ENCODE measurements around the gene UBE2V1. TPM values are rescaled to one million over a fixed set of nuclear protein-coding genes. Genes with fewer than 3 reads are reported as not detected.

The UBE2V1 gene
- total RNA-seq, 3 donors from 2014 or later, result 63.8 to 81.6 (median 79.9) TPM

DNA sequence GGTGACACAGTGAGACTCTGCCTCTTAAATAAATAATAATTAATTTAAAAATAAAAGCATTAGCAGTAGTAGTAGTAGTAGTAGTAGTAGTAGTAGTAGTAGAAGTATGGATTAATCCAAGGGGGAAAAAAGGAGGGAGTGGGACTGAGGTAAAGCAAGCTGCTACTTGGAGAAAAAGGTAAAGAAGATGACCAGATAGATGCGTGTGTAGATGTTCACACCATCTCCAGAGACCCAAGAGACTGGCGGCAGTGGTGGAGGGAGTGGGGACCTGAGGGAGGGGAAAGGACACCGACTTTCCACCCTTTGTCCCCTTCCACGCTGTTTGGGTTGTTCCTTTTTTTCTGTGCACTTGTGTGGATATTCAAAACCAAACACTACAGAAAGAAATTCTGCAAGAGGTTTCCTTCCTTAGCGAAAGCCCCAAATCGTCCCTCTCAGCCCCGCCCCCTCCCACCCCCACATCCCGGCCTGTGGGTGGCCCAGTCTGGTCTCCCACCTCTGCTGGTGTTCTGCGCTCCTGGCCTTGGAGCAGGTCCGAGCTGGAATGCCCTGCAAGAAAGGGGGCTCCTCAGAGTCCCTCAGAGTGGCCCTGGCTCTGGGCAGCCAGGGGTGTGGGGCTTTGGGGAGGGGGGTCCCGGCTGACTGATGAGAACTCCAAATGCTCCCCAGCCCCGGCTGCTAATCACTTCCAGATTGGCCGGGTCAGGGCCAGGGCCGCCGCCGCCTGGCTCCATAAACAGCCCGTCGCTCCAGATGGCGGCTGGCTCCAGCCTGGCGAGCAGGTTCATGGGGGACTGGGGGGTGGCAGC is 60.2 kb downstream of the UBE2V1 start:
- TF ChIP-seq POLR2AphosphoS5 (IDR thresholded peaks at IDR 0.05), result no peak
- TF ChIP-seq, protein P1, sequence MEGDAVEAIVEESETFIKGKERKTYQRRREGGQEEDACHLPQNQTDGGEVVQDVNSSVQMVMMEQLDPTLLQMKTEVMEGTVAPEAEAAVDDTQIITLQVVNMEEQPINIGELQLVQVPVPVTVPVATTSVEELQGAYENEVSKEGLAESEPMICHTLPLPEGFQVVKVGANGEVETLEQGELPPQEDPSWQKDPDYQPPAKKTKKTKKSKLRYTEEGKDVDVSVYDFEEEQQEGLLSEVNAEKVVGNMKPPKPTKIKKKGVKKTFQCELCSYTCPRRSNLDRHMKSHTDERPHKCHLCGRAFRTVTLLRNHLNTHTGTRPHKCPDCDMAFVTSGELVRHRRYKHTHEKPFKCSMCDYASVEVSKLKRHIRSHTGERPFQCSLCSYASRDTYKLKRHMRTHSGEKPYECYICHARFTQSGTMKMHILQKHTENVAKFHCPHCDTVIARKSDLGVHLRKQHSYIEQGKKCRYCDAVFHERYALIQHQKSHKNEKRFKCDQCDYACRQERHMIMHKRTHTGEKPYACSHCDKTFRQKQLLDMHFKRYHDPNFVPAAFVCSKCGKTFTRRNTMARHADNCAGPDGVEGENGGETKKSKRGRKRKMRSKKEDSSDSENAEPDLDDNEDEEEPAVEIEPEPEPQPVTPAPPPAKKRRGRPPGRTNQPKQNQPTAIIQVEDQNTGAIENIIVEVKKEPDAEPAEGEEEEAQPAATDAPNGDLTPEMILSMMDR (IDR thresholded peaks at IDR 0.05), result no peak
- no peak for TF ChIP-seq POLR2A (IDR thresholded peaks at IDR 0.05)
- Histone ChIP-seq H3K9me3 (no peaks in the 10 kb centered on the region), H3K36me3 (no peaks in the 10 kb centered on the region), H3K27me3 (no peaks in the 10 kb centered on the region), H3K27ac (peak overlapping the region in 1 of 2 donors; percentile 9), H3K4me3 (peak overlapping the region in 1 of 3 donors; percentile 33), H3K4me1 (peaks cover 0 to 9% of the 10 kb centered on the region in 2 donors)
- no peak for DNase-seq (ENCODE audit: low spot score in 2 of 2)
- intact Hi-C loops (cut with DNase I; ENCODE audit: low total_unique reads), result no loop called here

- no peak for TF ChIP-seq POLR2A (IDR thresholded peaks at IDR 0.05)
- TF ChIP-seq POLR2AphosphoS5 (IDR thresholded peaks at IDR 0.05), result no peak
- TF ChIP-seq, protein P1 (IDR thresholded peaks at IDR 0.05), result no peak
- Histone ChIP-seq H3K36me3 (no peaks in the 10 kb centered on the region), H3K9me3 (no peaks in the 10 kb centered on the region), H3K4me3 (no peak overlapping the region), H3K27ac (peak overlapping the region in 1 of 2 donors; percentile 7), H3K27me3 (no peaks in the 10 kb centered on the region), H3K4me1 (peaks cover 3 to 9% of the 10 kb centered on the region in 2 donors)
- no peak for DNase-seq (ENCODE audit: low spot score in 2 of 2)
- intact Hi-C loops (cut with DNase I; ENCODE audit: low total_unique reads), result no loop called here
These were observed 62.2 kb downstream of the UBE2V1 start for GRCh38 chr20:50050660-50051308.

- H3K27me3 ChIP-seq, result no peaks in the 10 kb centered on the region
- no peak overlapping the region for H3K4me3 ChIP-seq
- DNase-seq (ENCODE audit: low spot score in 2 of 2), result no peak
- H3K36me3 ChIP-seq, result no peaks in the 10 kb centered on the region
- no peaks in the 10 kb centered on the region for H3K9me3 ChIP-seq
- peaks cover 3 to 5% of the 10 kb centered on the region in 2 donors for H3K4me1 ChIP-seq
- intact Hi-C loops (cut with DNase I; ENCODE audit: low total_unique reads), result no loop called here
- H3K27ac ChIP-seq, result peak overlapping the region in 1 of 2 donors; percentile 7
- TF ChIP-seq POLR2A (IDR thresholded peaks at IDR 0.05) (no peak), POLR2AphosphoS5 (IDR thresholded peaks at IDR 0.05) (no peak)
- TF ChIP-seq, protein P1 (IDR thresholded peaks at IDR 0.05), result no peak
These were observed 62.7 kb downstream of the UBE2V1 start for GRCh38 chr20:50050214-50050613.

GRCh38 chr20:50049442-50050026 is 63.4 kb downstream of the UBE2V1 start:
- H3K9me3 ChIP-seq, result no peaks in the 10 kb centered on the region
- TF ChIP-seq, protein P1 (IDR thresholded peaks at IDR 0.05), result no peak
- TF ChIP-seq POLR2AphosphoS5 (IDR thresholded peaks at IDR 0.05), result no peak
- H3K27ac ChIP-seq, result no peak overlapping the region
- peaks cover 0 to 3% of the 10 kb centered on the region in 2 donors for H3K4me1 ChIP-seq
- no peaks in the 10 kb centered on the region for H3K27me3 ChIP-seq
- H3K36me3 ChIP-seq, result no peaks in the 10 kb centered on the region
- intact Hi-C loops (cut with DNase I; ENCODE audit: low total_unique reads), result no loop called here
- H3K4me3 ChIP-seq, result no peak overlapping the region
- no peak for DNase-seq (ENCODE audit: low spot score in 2 of 2)
